Right atrium auricular region (tissue), 2 donors: ENCODE data around the gene FRMD7. TPM values are rescaled to one million over a fixed set of nuclear protein-coding genes. Genes with fewer than 3 reads are reported as not detected.

Experiments used
- DNase-seq: peaks from one replicate; pipeline ENCODE4 v3.0.0-alpha.2; 2019; ENCODE audit warnings: low spot score
- H3K27ac ChIP-seq, 2 donors: fragments of 200-600 bp; sonication (generic); 1 replicate in 1 of 2; 2 replicates in 1 of 2; pipeline ENCODE4 v1.5.1; 2016 to 2019
- H3K27me3 ChIP-seq, 2 donors: fragments of 200-600 bp; sonication (generic); one replicate each; pipeline versions ENCODE4 v1.5.1 to v1.6.0; 2017 to 2019
- H3K36me3 ChIP-seq: fragments of 200-600 bp; sonication (generic); one replicate; pipeline ENCODE4 v1.5.1; 2016
- H3K4me1 ChIP-seq, 2 donors: fragments of 200-600 bp; sonication (generic); one replicate each; pipeline versions ENCODE4 v1.5.1 to v1.6.0; 2017 to 2019
- H3K4me3 ChIP-seq, 2 donors: fragments of 200-600 bp; sonication (generic); 1 replicate in 1 of 2; 2 replicates in 1 of 2; pipeline ENCODE4 v1.5.1; 2017 to 2019; ENCODE audit warnings: mild to moderate bottlenecking in 1 of 2, moderate library complexity in 1 of 2
- H3K9me3 ChIP-seq, 2 donors: fragments of 200-600 bp; sonication (generic); one replicate each; pipeline ENCODE4 v1.5.1; 2019
- total RNA-seq, 2 donors: library from RNA; depleted of rRNA; stranded (reverse); fragments of >200 nt; gene quantifications; one replicate each; pipeline ENCODE4 v1.1.0, GENCODE V29; 2016
- TF ChIP-seq, protein P1 (sequence below), 2 donors: fragments of 200-600 bp; sonication (generic); IDR thresholded peaks; one replicate each; pipeline ENCODE4 v1.5.1; 2019; ENCODE audit warnings: antibody characterized with exemption in 2 of 2

The FRMD7 gene
- total RNA-seq, 2 donors from 2014 or later = not detected

DNA sequence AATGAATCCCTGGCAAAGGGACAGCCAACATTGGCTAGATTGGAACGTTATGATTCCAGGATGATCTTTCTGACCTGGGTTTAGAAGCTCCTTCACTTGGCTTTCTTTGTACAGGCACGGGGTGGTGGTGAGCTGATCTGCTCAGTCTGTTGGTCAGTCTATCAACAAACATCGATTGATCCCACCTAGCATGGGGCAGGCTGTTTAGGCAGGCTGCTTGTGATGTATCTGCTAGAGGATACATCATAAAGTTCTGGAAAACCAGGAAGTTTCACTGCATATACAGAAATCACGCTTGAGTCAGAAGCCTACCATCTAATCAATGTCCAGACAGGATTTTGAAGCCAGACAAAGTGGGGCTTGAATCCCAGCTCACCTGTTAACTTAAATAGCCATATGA lies 6.9 kb downstream of the FRMD7 start:
- no peak for DNase-seq
- Histone ChIP-seq H3K27me3 (no peaks in the 10 kb centered on the region), H3K4me1 (no peaks in the 10 kb centered on the region), H3K9me3 (no peaks in the 10 kb centered on the region), H3K36me3 (no peaks in the 10 kb centered on the region), H3K27ac (no peak overlapping the region), H3K4me3 (no peak overlapping the region)
- TF ChIP-seq, protein P1, sequence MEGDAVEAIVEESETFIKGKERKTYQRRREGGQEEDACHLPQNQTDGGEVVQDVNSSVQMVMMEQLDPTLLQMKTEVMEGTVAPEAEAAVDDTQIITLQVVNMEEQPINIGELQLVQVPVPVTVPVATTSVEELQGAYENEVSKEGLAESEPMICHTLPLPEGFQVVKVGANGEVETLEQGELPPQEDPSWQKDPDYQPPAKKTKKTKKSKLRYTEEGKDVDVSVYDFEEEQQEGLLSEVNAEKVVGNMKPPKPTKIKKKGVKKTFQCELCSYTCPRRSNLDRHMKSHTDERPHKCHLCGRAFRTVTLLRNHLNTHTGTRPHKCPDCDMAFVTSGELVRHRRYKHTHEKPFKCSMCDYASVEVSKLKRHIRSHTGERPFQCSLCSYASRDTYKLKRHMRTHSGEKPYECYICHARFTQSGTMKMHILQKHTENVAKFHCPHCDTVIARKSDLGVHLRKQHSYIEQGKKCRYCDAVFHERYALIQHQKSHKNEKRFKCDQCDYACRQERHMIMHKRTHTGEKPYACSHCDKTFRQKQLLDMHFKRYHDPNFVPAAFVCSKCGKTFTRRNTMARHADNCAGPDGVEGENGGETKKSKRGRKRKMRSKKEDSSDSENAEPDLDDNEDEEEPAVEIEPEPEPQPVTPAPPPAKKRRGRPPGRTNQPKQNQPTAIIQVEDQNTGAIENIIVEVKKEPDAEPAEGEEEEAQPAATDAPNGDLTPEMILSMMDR (IDR thresholded peaks at IDR 0.05) = no peak

DNA sequence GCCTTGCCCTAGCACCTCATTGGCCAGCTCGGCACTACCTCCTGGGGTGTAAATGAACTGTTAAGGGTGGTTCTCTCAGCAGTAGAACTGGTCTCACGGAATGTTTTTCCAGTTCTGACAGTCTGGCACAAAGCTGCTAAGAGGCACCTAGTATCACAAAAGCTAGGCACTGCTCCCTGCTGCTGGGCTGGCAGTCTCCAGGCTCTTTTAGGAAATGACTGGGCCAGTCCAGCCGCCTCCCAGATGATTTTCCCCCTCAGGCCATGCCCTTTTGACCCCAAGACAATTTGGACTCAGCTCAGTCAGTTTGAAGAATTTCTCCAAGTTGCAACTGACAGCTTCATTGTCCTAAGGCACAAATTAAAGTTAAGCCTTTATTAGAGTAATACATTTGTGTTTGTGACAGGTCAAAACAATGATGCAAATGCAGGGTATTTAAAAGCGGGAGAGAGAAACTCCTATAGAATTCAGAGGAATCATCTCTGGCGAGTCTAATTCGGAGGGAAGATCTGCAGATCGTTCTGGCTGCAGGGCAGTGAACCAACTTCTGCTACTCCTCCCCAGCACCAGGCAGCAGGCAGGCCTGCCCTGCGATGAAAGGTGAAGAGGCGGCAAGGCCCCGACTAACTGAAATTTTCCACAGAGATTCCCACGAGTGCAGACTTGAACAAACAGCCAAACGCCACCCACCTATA lies 7.9 kb downstream of the FRMD7 start:
- TF ChIP-seq, protein P1 (IDR thresholded peaks at IDR 0.05) = no peak

DNA sequence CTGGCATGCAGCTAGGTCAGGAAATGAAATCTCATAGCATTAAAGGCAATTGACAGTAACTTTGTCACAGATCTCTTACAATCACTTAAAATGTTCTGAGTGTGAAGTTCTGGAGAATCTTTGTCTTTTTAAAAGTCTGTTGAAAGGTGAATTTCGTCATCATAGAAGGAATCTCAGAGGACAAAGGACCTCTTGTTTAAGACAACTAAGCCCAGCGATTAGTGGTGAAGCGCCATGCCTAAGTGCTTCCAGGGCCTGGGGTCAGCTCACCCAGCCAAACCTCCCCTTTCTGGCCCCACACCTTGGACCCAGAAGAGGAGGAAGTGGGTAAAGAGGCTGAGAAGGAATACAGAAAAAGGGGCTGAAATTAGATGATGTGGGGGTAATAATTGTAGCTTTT lies 8.5 kb downstream of the FRMD7 start:
- H3K4me1 ChIP-seq = no peaks in the 10 kb centered on the region
- TF ChIP-seq, protein P1 (IDR thresholded peaks at IDR 0.05) = no peak
- no peak for DNase-seq

More for the DNA sequence above, 7.9 kb downstream of the FRMD7 start:
- H3K27me3 ChIP-seq = no peaks in the 10 kb centered on the region
- H3K4me1 ChIP-seq = no peaks in the 10 kb centered on the region
- H3K4me3 ChIP-seq = no peak overlapping the region
- DNase-seq = no peak
- no peaks in the 10 kb centered on the region for H3K36me3 ChIP-seq
- H3K9me3 ChIP-seq = no peaks in the 10 kb centered on the region
- H3K27ac ChIP-seq = no peak overlapping the region

DNA sequence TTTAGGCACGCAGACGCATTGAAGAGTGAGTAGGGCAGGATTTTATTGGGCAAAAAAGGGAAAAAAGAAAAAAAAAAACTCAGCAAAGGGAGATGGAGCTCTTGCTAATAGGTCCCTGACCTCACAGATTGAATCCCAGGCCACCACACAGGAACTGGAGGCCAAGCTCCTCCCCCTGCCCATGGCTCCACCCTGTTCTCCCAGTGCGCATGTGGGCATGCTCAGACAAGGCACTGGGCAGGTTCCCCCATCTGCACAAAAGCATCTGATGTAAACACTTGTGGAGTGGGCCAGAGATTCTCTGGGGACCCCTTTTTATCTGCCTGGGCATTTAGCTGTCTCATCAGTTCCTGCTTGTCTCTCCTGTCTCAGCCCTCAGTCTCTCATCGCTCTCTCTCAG lies 9.5 kb downstream of the FRMD7 start:
- H3K4me1 ChIP-seq = no peaks in the 10 kb centered on the region
- H3K36me3 ChIP-seq = no peaks in the 10 kb centered on the region
- H3K27me3 ChIP-seq = no peaks in the 10 kb centered on the region
- TF ChIP-seq, protein P1 (IDR thresholded peaks at IDR 0.05) = no peak
- H3K27ac ChIP-seq = no peak overlapping the region
- H3K9me3 ChIP-seq = no peaks in the 10 kb centered on the region
- no peak for DNase-seq
- H3K4me3 ChIP-seq = no peak overlapping the region

More for the DNA sequence above, 8.5 kb downstream of the FRMD7 start:
- no peak overlapping the region for H3K4me3 ChIP-seq
- H3K27ac ChIP-seq = no peak overlapping the region
- no peaks in the 10 kb centered on the region for H3K36me3 ChIP-seq
- H3K9me3 ChIP-seq = no peaks in the 10 kb centered on the region
- no peaks in the 10 kb centered on the region for H3K27me3 ChIP-seq

DNA sequence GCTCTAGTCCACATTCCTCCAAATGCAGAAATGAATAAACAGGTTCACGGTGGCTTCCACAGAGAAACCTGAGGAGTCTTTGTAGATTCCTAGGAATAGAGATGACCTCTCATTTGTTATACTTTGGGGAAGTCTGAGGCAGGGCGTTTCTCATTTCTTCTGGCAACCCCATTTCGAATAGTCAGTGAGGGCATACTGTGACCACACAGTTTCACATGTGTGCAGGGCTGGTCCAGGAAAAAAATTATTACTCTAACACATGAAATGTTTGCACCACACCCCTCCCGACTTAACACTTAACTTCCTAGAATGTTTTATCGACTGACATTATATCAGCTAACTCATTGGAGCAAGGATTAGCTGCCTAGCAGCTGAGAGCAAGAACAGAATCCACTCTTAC lies 12.0 kb downstream of the FRMD7 start:
- DNase-seq = no peak
- TF ChIP-seq, protein P1 (IDR thresholded peaks at IDR 0.05) = no peak
- H3K4me3 ChIP-seq = no peak overlapping the region
- no peaks in the 10 kb centered on the region for H3K27me3 ChIP-seq
- no peaks in the 10 kb centered on the region for H3K36me3 ChIP-seq
- H3K9me3 ChIP-seq = no peaks in the 10 kb centered on the region
- no peak overlapping the region for H3K27ac ChIP-seq
- H3K4me1 ChIP-seq = no peaks in the 10 kb centered on the region

DNA sequence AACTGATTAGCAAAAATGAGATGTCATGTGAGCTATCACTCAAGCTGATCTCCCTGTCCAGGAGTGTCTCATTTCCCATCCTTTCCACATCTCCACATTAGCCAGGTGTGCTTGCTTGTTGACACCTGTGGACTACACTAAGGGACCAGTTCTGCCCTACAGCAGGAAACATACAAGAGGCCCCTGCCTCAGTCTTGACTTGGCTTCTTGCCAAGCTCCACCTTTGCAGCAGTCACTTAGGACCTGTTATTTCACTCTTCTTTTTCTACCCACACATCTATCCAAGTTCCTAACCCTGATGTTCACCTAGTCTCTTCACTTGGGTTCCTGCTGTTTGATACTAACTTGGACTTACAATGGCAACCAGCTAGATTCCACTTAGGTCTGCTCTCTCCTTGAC lies 13.2 kb downstream of the FRMD7 start:
- no peaks in the 10 kb centered on the region for H3K27me3 ChIP-seq

More for the DNA sequence above, 13.2 kb downstream of the FRMD7 start:
- TF ChIP-seq, protein P1 (IDR thresholded peaks at IDR 0.05) = no peak
- Histone ChIP-seq H3K4me3 (no peak overlapping the region), H3K9me3 (no peaks in the 10 kb centered on the region), H3K4me1 (no peaks in the 10 kb centered on the region), H3K27ac (no peak overlapping the region), H3K36me3 (no peaks in the 10 kb centered on the region)
- DNase-seq = no peak
